Esophagus muscularis mucosa (tissue), 4 donors: ENCODE measurements around the gene ANO10. TPM values are rescaled to one million over a fixed set of nuclear protein-coding genes. Genes with fewer than 3 reads are reported as not detected.

ENCODE experiments used
- DNase-seq: peaks from one replicate; pipeline ENCODE4 v3.0.0-alpha.2; 2017; ENCODE audit errors: extremely low spot score
- H3K27ac ChIP-seq, 4 donors: fragments of 200-600 bp; sonication (generic); replicated peaks in 1 of 4; 1 replicate in 3 of 4; 2 replicates in 1 of 4; pipeline ENCODE4 v1.5.1; 2016 to 2019; ENCODE audit warnings: mild to moderate bottlenecking in 1 of 4
- H3K27me3 ChIP-seq, 4 donors: fragments of 200-600 bp; sonication (generic); one replicate each; pipeline versions ENCODE4 v1.5.1 to v1.6.0; 2016 to 2019
- H3K36me3 ChIP-seq, 4 donors: fragments of 200-600 bp; sonication (generic); one replicate each; pipeline ENCODE4 v1.5.1; 2016 to 2019
- H3K4me1 ChIP-seq, 4 donors: fragments of 200-600 bp; sonication (generic); one replicate each; pipeline ENCODE4 v1.5.1; 2016 to 2019
- H3K4me3 ChIP-seq, 4 donors: fragments of 200-600 bp; sonication (generic); 1 replicate in 2 of 4; 2 replicates in 2 of 4; pipeline ENCODE4 v1.5.1; 2016 to 2019; ENCODE audit warnings: mild to moderate bottlenecking in 4 of 4, moderate library complexity in 1 of 4
- H3K9me3 ChIP-seq, 4 donors: fragments of 200-600 bp; sonication (generic); 1 replicate in 3 of 4; 2 replicates in 1 of 4; pipeline ENCODE4 v1.5.1; 2016 to 2019
- CTCF ChIP-seq, 3 experiments: fragments of 200-600 bp in 2 of 3; fragments of 450-650 bp in 1 of 3; sonication (generic) in 2 of 3; IDR thresholded peaks; one replicate each; pipeline ENCODE4 v1.5.1; 2017 to 2019; ENCODE audit warnings: antibody characterized with exemption in 3 of 3, mild to moderate bottlenecking in 2 of 3, moderate library complexity in 1 of 3
- EP300 ChIP-seq: sonication (generic); formaldehyde crosslinking; IDR thresholded peaks from one replicate; pipeline ENCODE4 v1.6.1; 2017; ENCODE audit warnings: antibody characterized with exemption
- POLR2A ChIP-seq: fragments of 450-650 bp; IDR thresholded peaks from one replicate; pipeline ENCODE4 v1.6.1; 2017; ENCODE audit warnings: antibody characterized with exemption, moderate library complexity, mild to moderate bottlenecking, low read depth
- POLR2AphosphoS5 ChIP-seq, 2 donors: sonication (generic); formaldehyde crosslinking; IDR thresholded peaks; one replicate each; pipeline ENCODE4 v1.6.1; 2017; ENCODE audit warnings: antibody characterized with exemption in 2 of 2
- WGBS: methylation state at CpG from one replicate; pipeline ENCODE4 v1.1.5; 2018; 5-methylcytosine and 5-hydroxymethylcytosine counted together
- intact Hi-C: fragments of 100-400 bp; cut with DNase I; formaldehyde crosslinking; loops from one replicate; pipeline ENCODE4 v1.15.1; 2023
- total RNA-seq, 4 donors: library from RNA; depleted of rRNA; stranded (reverse); fragments of >200 nt; gene quantifications; one replicate each; pipeline versions ENCODE4 v1.1.0 to v1.2.1, GENCODE V29; 2016

ANO10 gene
- total RNA-seq, 4 donors from 2014 or later = 19.2 to 26.2 (median 24.0) TPM

- no peak for TF ChIP-seq POLR2AphosphoS5 (IDR thresholded peaks at IDR 0.05)
- TF ChIP-seq POLR2A = no peak
- no peak for TF ChIP-seq CTCF (IDR thresholded peaks at IDR 0.05)
- no peak for TF ChIP-seq EP300
- DNase-seq = no peak
- peaks cover 0 to 4% (median 0%) of the 10 kb centered on the region in 4 donors for H3K36me3 ChIP-seq
- H3K27me3 ChIP-seq = no peaks in the 10 kb centered on the region
- intact Hi-C loops = no loop called here
- H3K9me3 ChIP-seq = no peaks in the 10 kb centered on the region
- H3K27ac ChIP-seq = no peak overlapping the region
- H3K4me3 ChIP-seq = no peak overlapping the region
- H3K4me1 ChIP-seq = no peaks in the 10 kb centered on the region
These were observed 93.2 kb downstream of the ANO10 start for GRCh38 chr3:43528498-43529099.

GRCh38 chr3:43526956-43527355, 94.9 kb downstream of the ANO10 start:
- H3K4me3 ChIP-seq = no peak overlapping the region
- peaks cover 0 to 4% (median 0%) of the 10 kb centered on the region in 4 donors for H3K36me3 ChIP-seq
- no peak overlapping the region for H3K27ac ChIP-seq
- TF ChIP-seq EP300 (no peak), POLR2AphosphoS5 (IDR thresholded peaks at IDR 0.05) (no peak), CTCF (IDR thresholded peaks at IDR 0.05) (no peak), POLR2A (no peak)
- no peaks in the 10 kb centered on the region for H3K4me1 ChIP-seq
- DNase-seq = no peak
- no peaks in the 10 kb centered on the region for H3K9me3 ChIP-seq
- no peaks in the 10 kb centered on the region for H3K27me3 ChIP-seq
- intact Hi-C loops = no loop called here

GRCh38 chr3:43525941-43526607, 95.7 kb downstream of the ANO10 start:
- peaks cover 0 to 4% (median 0%) of the 10 kb centered on the region in 4 donors for H3K36me3 ChIP-seq
- no peaks in the 10 kb centered on the region for H3K4me1 ChIP-seq
- no peak overlapping the region for H3K27ac ChIP-seq
- no peak for DNase-seq
- WGBS = 83% methylated on average over 4 of the region's 4 CpGs
- intact Hi-C loops = no loop called here
- TF ChIP-seq CTCF (IDR thresholded peaks at IDR 0.05) = no peak
- TF ChIP-seq EP300 = no peak
- TF ChIP-seq POLR2A = no peak
- TF ChIP-seq POLR2AphosphoS5 (IDR thresholded peaks at IDR 0.05) = no peak
- H3K4me3 ChIP-seq = no peak overlapping the region
- H3K9me3 ChIP-seq = no peaks in the 10 kb centered on the region
- H3K27me3 ChIP-seq = no peaks in the 10 kb centered on the region

- peaks cover 0 to 4% (median 0%) of the 10 kb centered on the region in 4 donors for H3K36me3 ChIP-seq
- intact Hi-C loops = no loop called here
- H3K9me3 ChIP-seq = no peaks in the 10 kb centered on the region
- no peak for DNase-seq
- H3K27me3 ChIP-seq = no peaks in the 10 kb centered on the region
- H3K4me1 ChIP-seq = no peaks in the 10 kb centered on the region
- H3K4me3 ChIP-seq = no peak overlapping the region
- no peak for TF ChIP-seq POLR2AphosphoS5 (IDR thresholded peaks at IDR 0.05)
- no peak for TF ChIP-seq EP300
- no peak for TF ChIP-seq CTCF (IDR thresholded peaks at IDR 0.05)
- TF ChIP-seq POLR2A = no peak
- no peak overlapping the region for H3K27ac ChIP-seq
- 81% methylated on average over 2 of the region's 2 CpGs for WGBS
These were observed 96.4 kb downstream of the ANO10 start for GRCh38 chr3:43525386-43525785.
